Upper lobe of left lung (tissue), 4 donors: ENCODE data around the gene TERB1.

ENCODE experiments used
- CTCF ChIP-seq, 6 experiments: fragments of 450-650 bp in 4 of 6; fragments of 200-600 bp in 2 of 6; sonication (generic) in 2 of 6; IDR thresholded peaks; one replicate each; pipeline ENCODE4 v1.5.1; 2016 to 2019; ENCODE audit warnings: antibody characterized with exemption in 6 of 6
- EP300 ChIP-seq, 4 donors: sonication (generic); formaldehyde crosslinking; IDR thresholded peaks; one replicate each; pipeline ENCODE4 v1.5.1; 2017; ENCODE audit warnings: antibody characterized with exemption in 4 of 4, control low read depth in 2 of 4
- POLR2A ChIP-seq, 4 donors: fragments of 450-650 bp; IDR thresholded peaks; one replicate each; pipeline ENCODE4 v1.5.1; 2016 to 2017; ENCODE audit warnings: antibody characterized with exemption in 4 of 4, mild to moderate bottlenecking in 2 of 4
- POLR2AphosphoS5 ChIP-seq, 2 donors: sonication (generic); formaldehyde crosslinking; IDR thresholded peaks; one replicate each; pipeline ENCODE4 v1.5.1; 2017; ENCODE audit warnings: antibody characterized with exemption in 2 of 2

- TF ChIP-seq POLR2A (IDR thresholded peaks at IDR 0.05) (no peak), CTCF (IDR thresholded peaks at IDR 0.05) (no peak), POLR2AphosphoS5 (IDR thresholded peaks at IDR 0.05) (no peak), EP300 (IDR thresholded peaks at IDR 0.05) (no peak)
Measured at GRCh38 chr16:66746682-66747081, 54.7 kb downstream of the TERB1 start.
